ENCODE data around the gene CCDC27. TPM values are rescaled to one million over a fixed set of nuclear protein-coding genes. Genes with fewer than 3 reads are reported as not detected.
"Not testable (repeated sequence)": the region's sequence is repeated elsewhere in the genome, so short reads cannot be mapped to it uniquely, and the experiment has no call there.

Gene CCDC27
- polyA plus RNA-seq, 1 donor, result 0.19 TPM

GRCh38 chr1:3717715-3718601, 34.3 kb upstream of the CCDC27 start:
- no peak for DNase-seq (ENCODE audit: low read depth)

GRCh38 chr1:3718764-3719163, 33.5 kb upstream of the CCDC27 start:
- no peak for DNase-seq (ENCODE audit: low read depth)

- DNase-seq (ENCODE audit: low read depth), result no peak
Observed at GRCh38 chr1:3721955-3722465, 30.2 kb upstream of the CCDC27 start.

DNA sequence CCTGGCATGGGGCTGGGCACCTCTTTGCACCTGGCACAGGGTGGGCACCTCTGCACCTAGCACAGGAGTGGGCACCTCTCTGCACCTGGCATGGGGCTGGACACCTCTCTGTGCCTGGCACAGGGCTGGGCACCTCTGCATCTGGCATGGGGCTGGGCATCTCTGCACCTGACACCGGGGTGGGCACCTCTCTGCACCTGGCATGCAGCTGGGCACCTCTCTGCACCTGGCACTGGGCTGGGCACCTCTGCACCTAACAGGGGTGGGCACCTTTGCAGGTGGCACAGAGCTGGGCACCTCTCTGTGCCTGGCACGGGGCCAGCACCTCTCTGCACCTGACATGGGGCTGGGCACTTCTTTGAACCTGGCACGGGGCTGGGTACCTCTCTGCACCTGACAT, 29.4 kb upstream of the CCDC27 start:
- DNase-seq (ENCODE audit: low read depth), result no peak

- DNase-seq (ENCODE audit: low read depth), result not testable (repeated sequence)
Observed at GRCh38 chr1:3724416-3725030, 27.7 kb upstream of the CCDC27 start.

- DNase-seq (ENCODE audit: low read depth), result no peak
Observed at GRCh38 chr1:3725366-3725765, 26.9 kb upstream of the CCDC27 start.

DNA sequence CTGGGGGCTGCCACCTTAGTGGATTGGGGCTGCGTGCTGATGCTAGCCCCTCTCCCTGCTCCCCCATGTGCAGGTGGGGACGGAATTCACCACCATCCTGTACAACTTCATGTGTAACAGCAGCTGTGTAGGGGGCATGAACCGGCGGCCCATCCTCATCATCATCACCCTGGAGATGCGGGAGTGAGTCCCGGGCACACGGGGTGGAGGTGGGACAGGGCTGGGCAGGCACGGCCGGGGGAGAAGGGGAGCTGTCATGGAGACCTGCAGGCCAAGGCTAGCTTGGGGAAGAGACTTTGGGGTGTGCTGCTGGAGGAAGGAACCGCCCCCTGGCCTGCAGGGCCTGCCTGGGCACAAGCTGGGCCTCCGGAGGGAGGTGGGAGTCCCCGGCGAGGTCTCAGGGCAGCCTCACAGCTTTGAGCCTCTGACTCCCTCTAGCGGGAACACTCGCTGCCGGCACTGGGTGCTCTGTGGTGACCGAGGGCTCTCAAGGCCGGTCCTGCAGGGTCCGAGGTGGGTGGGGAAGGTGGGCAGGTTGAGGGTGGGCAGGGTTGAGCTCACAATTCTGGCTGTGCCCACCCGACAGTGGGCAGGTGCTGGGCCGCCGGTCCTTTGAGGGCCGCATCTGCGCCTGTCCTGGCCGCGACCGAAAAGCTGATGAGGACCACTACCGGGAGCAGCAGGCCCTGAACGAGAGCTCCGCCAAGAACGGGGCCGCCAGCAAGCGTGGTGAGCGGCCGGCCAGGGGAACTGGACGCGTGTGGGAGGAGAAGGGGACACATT, 25.0 kb upstream of the CCDC27 start:
- no peak for DNase-seq (ENCODE audit: low read depth)

DNA sequence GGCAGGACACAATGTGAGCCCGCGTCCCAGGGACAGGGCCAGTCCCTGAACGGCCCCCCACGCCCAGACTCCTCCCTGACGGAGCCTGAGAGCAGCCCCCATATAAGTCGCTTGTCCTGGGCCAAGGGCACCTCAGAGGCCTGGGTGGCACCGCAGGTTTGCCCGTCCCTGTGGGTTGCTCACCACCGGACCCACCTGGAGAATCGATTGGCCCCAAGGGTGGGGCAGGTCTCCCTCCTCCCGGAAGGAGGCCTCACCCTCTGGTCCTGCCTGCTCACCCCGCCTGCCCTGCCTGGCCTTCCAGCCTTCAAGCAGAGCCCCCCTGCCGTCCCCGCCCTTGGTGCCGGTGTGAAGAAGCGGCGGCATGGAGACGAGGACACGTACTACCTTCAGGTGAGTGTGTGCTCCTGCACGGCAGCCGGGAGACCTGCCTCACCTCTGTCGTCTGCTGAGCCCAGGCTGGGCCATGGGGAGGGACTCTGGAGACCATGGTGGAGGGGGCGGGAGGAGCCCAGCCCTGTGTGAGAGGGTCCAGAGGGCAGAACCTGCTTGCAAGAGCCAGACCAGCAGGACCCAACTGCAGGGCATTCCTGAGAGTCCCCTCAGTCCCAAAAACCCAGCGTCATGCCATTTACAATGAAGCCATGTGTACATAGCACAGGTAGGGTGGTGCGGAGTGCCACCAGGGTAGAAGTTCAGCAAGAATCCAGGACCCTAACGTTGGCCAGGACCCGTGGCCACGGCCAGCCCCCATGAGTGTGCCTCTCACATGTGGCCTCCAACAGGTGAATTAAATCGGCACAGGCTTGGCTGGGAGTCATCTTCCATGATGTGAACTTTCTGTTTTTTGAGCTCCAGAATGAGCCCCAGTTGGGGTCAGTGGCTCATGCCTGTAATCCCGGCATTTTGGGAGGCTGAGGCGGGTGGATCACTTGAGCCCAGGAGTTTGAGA, 24.1 kb upstream of the CCDC27 start:
- DNase-seq (ENCODE audit: low read depth), result no peak

DNA sequence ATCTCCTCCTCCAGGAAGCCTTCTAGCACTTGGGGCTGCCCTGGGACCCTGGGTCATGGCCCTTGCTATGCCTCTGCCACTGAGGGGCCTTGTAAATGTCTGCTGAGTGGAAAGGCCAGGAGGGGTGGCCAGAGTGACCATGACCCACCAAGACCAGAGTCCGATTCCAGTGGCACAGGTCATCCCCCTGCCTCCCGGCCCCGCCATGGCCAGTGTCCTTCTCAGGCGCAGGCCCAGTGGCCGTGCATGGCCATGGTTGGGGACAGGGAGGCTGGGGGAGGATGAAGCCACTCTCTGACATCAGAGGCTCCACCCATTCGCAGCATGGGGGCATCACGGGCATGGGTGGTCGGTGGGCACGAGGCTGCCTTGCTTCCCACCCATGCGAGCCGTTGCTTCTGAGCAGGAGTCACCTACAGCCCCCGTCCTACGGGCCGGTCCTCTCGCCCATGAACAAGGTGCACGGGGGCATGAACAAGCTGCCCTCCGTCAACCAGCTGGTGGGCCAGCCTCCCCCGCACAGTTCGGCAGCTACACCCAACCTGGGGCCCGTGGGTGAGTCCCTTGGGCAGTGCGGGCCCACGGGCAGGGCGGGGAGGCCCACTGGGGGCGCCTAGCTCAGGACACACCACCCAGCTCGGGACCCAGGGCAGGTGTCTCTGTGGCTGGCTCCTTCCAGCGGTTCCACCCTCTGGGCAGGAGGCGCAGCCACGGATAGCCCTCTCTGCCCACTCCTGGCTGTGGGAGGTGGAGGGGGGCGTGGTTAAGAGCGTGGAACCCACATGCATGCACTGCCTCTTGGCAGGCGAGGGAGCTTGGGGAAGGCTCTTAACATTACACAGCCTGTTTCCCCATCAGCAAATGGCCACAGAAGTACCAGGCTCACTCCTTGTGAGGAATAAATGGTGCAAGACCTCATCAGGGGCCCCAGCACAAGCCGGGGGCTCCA, 22.4 kb upstream of the CCDC27 start:
- DNase-seq (ENCODE audit: low read depth), result no peak

DNA sequence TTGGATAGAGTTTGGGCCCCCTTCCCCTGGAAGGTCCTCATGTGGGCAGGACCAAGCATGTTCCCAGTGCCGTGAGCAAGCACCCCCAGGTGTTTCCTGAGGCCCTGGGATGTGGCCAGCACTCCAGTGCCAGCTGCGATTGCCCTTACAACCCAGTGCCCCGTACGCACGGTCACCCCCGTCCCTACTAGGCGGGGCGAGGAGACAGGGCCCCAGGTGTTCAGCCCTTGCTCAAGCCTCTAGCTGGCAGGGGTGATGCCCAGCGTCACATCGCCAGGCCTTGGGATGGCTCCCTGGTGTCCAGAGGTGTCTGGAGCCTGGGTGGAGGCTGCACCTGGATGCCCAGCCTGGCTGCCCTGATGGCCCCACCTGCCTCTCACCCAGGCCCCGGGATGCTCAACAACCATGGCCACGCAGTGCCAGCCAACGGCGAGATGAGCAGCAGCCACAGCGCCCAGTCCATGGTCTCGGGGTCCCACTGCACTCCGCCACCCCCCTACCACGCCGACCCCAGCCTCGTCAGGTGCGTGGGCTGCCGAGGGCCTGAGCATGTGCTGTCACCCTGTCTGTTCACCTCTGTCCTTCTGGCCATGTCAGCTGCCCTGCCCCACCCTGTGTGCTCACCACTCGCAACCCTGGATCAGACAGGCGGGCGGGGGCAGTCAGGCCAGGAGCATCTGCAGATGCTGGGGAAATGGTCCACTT, 21.6 kb upstream of the CCDC27 start:
- DNase-seq (ENCODE audit: low read depth), result no peak

DNA sequence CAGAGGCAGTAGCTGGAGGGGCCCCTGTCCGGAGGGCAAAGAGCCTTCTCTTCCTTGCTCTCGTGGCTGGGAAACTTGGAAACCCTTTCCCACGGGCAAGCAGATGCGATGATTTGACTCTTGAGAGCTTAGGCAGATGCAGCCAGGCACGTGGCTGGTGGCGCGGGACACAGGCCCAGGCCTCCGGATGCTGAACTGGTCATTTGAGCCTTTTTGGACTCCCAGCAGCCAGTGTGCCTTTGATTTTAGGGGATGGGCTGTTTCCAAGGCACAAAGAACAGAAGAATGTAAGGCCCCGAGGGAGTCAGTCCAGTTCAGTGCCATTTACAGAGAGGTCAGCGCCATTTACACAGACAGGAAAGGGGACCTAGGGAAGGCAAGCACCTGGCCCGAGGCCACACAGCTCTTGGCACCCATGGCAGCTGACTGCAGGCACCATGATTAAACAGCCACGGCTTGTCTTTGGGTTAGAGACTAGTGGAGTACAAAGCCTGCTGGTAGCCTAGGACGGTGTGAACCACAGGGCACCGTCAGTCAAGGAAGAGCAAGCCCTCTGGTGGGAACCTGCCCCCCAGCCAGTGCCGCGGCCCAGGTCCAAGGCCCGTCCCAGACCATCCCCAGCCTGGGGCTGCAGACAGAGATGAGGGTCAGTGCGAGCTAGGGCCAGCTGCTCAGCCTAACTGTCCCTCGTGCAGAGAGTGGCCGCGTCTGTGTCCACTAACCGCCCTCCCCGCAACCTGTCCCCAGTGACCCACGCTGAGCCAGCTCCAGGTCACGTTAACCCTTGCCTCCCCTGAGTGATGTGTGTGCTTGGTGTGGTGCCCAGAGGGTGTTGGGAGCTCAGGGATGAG, 20.4 kb upstream of the CCDC27 start:
- DNase-seq (ENCODE audit: low read depth), result no peak

GRCh38 chr1:3732434-3733093, 19.7 kb upstream of the CCDC27 start:
- no peak for DNase-seq (ENCODE audit: low read depth)

- DNase-seq (ENCODE audit: low read depth), result no peak
Observed at GRCh38 chr1:3733094-3733882, 19.0 kb upstream of the CCDC27 start.

- no peak for DNase-seq (ENCODE audit: low read depth)
Observed at GRCh38 chr1:3733883-3734589, 18.2 kb upstream of the CCDC27 start.

DNA sequence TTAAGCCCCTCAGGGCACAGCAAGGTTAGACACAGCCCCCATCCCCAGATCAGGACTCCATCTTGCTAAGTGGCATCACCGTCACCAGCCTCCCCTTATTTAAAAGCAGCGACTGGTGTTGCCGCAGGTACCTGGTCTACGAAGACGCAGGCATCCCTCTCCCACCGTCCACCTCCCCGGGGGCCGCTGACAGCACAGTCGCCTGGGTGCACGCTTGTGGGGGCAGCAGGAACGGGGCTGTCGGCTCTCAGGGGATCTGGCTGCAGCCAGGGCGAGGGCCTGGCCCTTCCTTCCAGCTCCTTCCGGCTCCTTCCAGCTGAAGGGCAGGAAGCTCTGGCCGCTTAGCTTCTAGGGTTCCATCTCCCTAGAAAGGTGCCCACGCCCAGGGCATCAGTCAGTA, 17.6 kb upstream of the CCDC27 start:
- no peak for DNase-seq (ENCODE audit: low read depth)

DNA sequence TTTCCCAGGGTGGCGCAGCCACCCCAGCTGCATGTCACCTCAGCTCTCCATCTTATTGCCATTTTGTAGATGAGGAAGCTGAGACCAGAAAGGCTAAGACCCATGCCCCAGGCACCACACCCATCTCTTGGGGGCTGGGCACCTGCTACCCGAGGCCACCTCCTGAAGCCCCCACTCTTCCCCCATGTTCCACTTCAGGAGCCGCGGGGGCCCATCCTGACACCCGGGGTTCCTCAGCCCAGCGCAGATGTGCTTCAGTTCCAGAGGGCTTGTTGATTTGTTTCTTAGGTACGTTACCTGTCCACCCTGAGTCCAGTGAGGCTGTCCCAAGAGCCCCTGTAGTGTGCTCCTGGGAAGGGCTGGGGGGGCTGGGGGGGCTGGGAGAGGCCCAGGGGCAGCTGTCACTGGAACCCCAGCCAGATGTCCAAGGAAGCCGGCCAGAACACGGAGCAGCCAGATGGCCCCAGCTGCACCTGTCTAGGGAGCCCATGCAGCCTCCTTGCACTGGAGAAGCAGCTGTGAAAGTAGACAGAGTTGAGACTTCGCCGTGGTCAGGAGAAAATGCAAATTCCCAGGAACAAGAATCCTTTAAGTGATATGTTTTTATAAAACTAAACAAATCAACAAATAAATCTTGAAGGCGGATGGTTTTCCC, 17.1 kb upstream of the CCDC27 start:
- no peak for DNase-seq (ENCODE audit: low read depth)
